HCT116 (cell line): ENCODE data around the gene GLMN. TPM values are rescaled to one million over a fixed set of nuclear protein-coding genes. Genes with fewer than 3 reads are reported as not detected.

Experiments
- ATAC-seq: fragments of 200-7000 bp; cut with Tn5 transposase; 2 replicates; pipeline ENCODE4 v1.9.1; 2020; ENCODE audit warnings: mild to moderate bottlenecking, moderate library complexity
- BruUV-seq: library from RNA; stranded (reverse); fragments of 400-500 nt; replicated peaks from 2 replicates; lab custom pipeline; 2021; lab: Mats Ljungman, UMichigan
- CTCF ChIA-PET: fragments of 300-600 bp; sonication (Branson Sonifier 250); formaldehyde crosslinking; loops from one replicate; lab custom pipeline; 2021; ENCODE audit warnings: antibody characterized with exemption; lab: Charles Lee
- POLR2A ChIA-PET: fragments of 300-600, 350-600 bp; sonication (Branson Sonifier 250); formaldehyde crosslinking; loops from one replicate; lab custom pipeline; 2021; ENCODE audit warnings: antibody characterized with exemption; lab: Charles Lee
- RAD21 ChIA-PET, 2 experiments: fragments of 300-600 bp; sonication (Branson Sonifier 250); formaldehyde crosslinking; loops; one replicate each; lab custom pipeline; 2023; ENCODE audit warnings: low total read pairs in 2 of 2; ENCODE audit not compliant: uncharacterized antibody in 2 of 2, unreplicated experiment in 2 of 2, low non-redundant PET in 1 of 2; lab: Charles Lee
- DNase-seq: peaks from one replicate; pipeline ENCODE4 v3.0.0-alpha.2; 2010; ENCODE audit warnings: low read depth, low spot score
- H2AFZ ChIP-seq: fragments of 200-600 bp; shearing (Covaris generic), sonication (generic); 2 replicates; pipeline ENCODE4 v1.6.1; 2017; ENCODE audit warnings: low read depth, mixed run types, mixed read lengths, antibody characterized with exemption, low read length; ENCODE audit not compliant: poor library complexity, severe bottlenecking
- H3K27ac ChIP-seq: 2 replicates; pipeline ENCODE4 v1.5.1; 2012; ENCODE audit warnings: low read depth, low read length
- H3K27me3 ChIP-seq: fragments of 200-600 bp; sonication (generic); 2 replicates; pipeline ENCODE4 v1.6.1; 2016; ENCODE audit warnings: mixed run types, low read length, mixed read lengths; ENCODE audit not compliant: insufficient read depth
- H3K36me3 ChIP-seq, 2 experiments: fragments of 200-500 bp in 1 of 2; fragments of 200-600 bp in 1 of 2; sonication (Bioruptor generic) in 1 of 2; sonication (generic) in 1 of 2; 2 replicates each; pipeline versions ENCODE4 v1.5.1 to v1.6.1; 2014 to 2016; ENCODE audit warnings: low read length in 2 of 2, inconsistent platforms in 1 of 2, mixed read lengths in 1 of 2, mixed run types in 1 of 2; ENCODE audit not compliant: insufficient read depth in 2 of 2, control insufficient read depth in 1 of 2
- H3K4me1 ChIP-seq, 2 experiments: fragments of 200-600 bp in 1 of 2; sonication (generic) in 1 of 2; 2 replicates each; pipeline versions ENCODE4 v1.5.1 to v1.6.1; 2012 to 2017; ENCODE audit warnings: low read length in 2 of 2, inconsistent platforms in 1 of 2, mild to moderate bottlenecking in 1 of 2, mixed read lengths in 1 of 2, mixed run types in 1 of 2, moderate library complexity in 1 of 2; ENCODE audit not compliant: insufficient read depth in 2 of 2, control insufficient read depth in 1 of 2
- H3K4me2 ChIP-seq: fragments of 200-600 bp; sonication (generic); 2 replicates; pipeline ENCODE4 v1.6.1; 2017; ENCODE audit warnings: mixed run types, low read length, mixed read lengths
- H3K4me3 ChIP-seq, 2 experiments: fragments of 200-600 bp in 1 of 2; sonication (generic) in 1 of 2; replicated peaks in 1 of 2; 2 replicates each; pipeline ENCODE4 v1.5.1; 2011 to 2016; ENCODE audit warnings: low read length in 2 of 2, control low read depth in 1 of 2, low read depth in 1 of 2, mild to moderate bottlenecking in 1 of 2, mixed read lengths in 1 of 2, mixed run types in 1 of 2
- H3K79me2 ChIP-seq: fragments of 200-600 bp; sonication (generic); 2 replicates; pipeline ENCODE4 v1.6.1; 2017; ENCODE audit warnings: mild to moderate bottlenecking, mixed run types, low read length, moderate library complexity, mixed read lengths; ENCODE audit not compliant: insufficient read depth
- H3K9ac ChIP-seq: fragments of 200-600 bp; sonication (generic); 2 replicates; pipeline ENCODE4 v1.6.1; 2016; ENCODE audit warnings: low read length, mixed read lengths
- H3K9me2 ChIP-seq: fragments of 200-600 bp; sonication (generic), shearing (Covaris generic); 2 replicates; pipeline ENCODE4 v1.6.1; 2017; ENCODE audit warnings: mixed run types, mild to moderate bottlenecking, moderate library complexity; ENCODE audit not compliant: insufficient read depth
- H3K9me3 ChIP-seq, 2 experiments: fragments of 200-500 bp in 1 of 2; fragments of 200-600 bp in 1 of 2; sonication (Bioruptor generic) in 1 of 2; sonication (generic) in 1 of 2; 2 replicates each; pipeline ENCODE4 v1.6.1; 2014 to 2017; ENCODE audit warnings: low read length in 2 of 2, mixed read lengths in 2 of 2, inconsistent platforms in 1 of 2, low read depth in 1 of 2, mild to moderate bottlenecking in 1 of 2, mixed run types in 1 of 2, moderate library complexity in 1 of 2; ENCODE audit not compliant: control insufficient read depth in 1 of 2, insufficient read depth in 1 of 2
- H4K20me1 ChIP-seq: fragments of 200-600 bp; sonication (generic), shearing (Covaris generic); 2 replicates; pipeline ENCODE4 v1.6.1; 2017; ENCODE audit warnings: mixed run types, mild to moderate bottlenecking, moderate library complexity; ENCODE audit not compliant: insufficient read depth
- EZH2phosphoT487 ChIP-seq: fragments of 200-600 bp; IDR thresholded peaks from 2 replicates; pipeline ENCODE4 v1.6.1; 2018; ENCODE audit warnings: antibody characterized with exemption, borderline replicate concordance
- JUND ChIP-seq: IDR thresholded peaks from 2 replicates; pipeline ENCODE4 v1.6.1; 2012
- REST ChIP-seq: IDR thresholded peaks from 2 replicates; pipeline ENCODE4 v1.6.1; 2012; ENCODE audit warnings: low read depth
- ZBTB33 ChIP-seq: IDR thresholded peaks from 2 replicates; pipeline ENCODE4 v1.6.1; 2011; ENCODE audit warnings: mild to moderate bottlenecking, low read length, moderate library complexity; ENCODE audit not compliant: insufficient replicate concordance; ENCODE audit errors: extremely low read depth
- intact Hi-C: fragments of 100-400 bp; cut with micrococcal nuclease; formaldehyde crosslinking; loops from 2 replicates; pipeline ENCODE4 v1.10.0; 2022
- total RNA-seq: library from RNA; stranded (reverse); gene quantifications from one replicate; pipeline ENCODE4 v1.2.1, GENCODE V29; 2021; ENCODE audit not compliant: unreplicated experiment

GLMN gene
- total RNA-seq, 1 experiment from 2014 or later, result 10.9 TPM

- RAD21 ChIA-PET, result no interaction called here
- H3K27me3 ChIP-seq, result no peaks in the 10 kb centered on the region
- ATAC-seq (no peak), DNase-seq (no peak)
- BruUV-seq, result no TSS peak
- TF ChIP-seq ZBTB33, result no peak
- no peak for TF ChIP-seq JUND
- TF ChIP-seq EZH2phosphoT487, result no peak
- TF ChIP-seq REST, result no peak
- H3K4me1 ChIP-seq, result no peaks in the 10 kb centered on the region
- H3K9me3 ChIP-seq, result no peaks in the 10 kb centered on the region
- H3K79me2 ChIP-seq, result no peaks in the 10 kb centered on the region
- CTCF ChIA-PET, result interaction anchor here (1.0 kb wide), 1 partner anchor 9 kb away, joined by 3 read pairs; no protein-coding TSS in a partner anchor
- H3K27ac ChIP-seq, result no peak overlapping the region
- H3K4me2 ChIP-seq, result no peak overlapping the region
- H3K9ac ChIP-seq, result no peak overlapping the region
- H3K4me3 ChIP-seq, result no peak overlapping the region
- intact Hi-C loops, result no loop called here
- H4K20me1 ChIP-seq, result no peaks in the 10 kb centered on the region
- no peaks in the 10 kb centered on the region for H3K36me3 ChIP-seq
- no peaks in the 10 kb centered on the region for H3K9me2 ChIP-seq
- H2AFZ ChIP-seq, result no peak overlapping the region
- POLR2A ChIA-PET, result no interaction called here
Observed at GRCh38 chr1:92230736-92231135, 68.1 kb downstream of the GLMN start.
